T-helper 9 cell (primary cell): ENCODE data around the gene RNU5D-1.
A peak's percentile ranks its signal among the peaks of the same experiment; 100 is the strongest.
"Not testable (repeated sequence)": the region's sequence is repeated elsewhere in the genome, so short reads cannot be mapped to it uniquely, and the experiment has no call there.

ENCODE experiments used
- DNase-seq: peaks from one replicate; pipeline ENCODE4 v3.0.0-alpha.2; 2020
- total RNA-seq, 2 donors: gene quantifications; one replicate each; lab custom pipeline; 2026; lab: John Stamatoyannopoulos, UW

The RNU5D-1 gene
- total RNA-seq: 0.77 to 4.8 reads per million in 2 donors

GRCh38 chr1:44730741-44731512 lies at the start of gene RNU5D-1:
TSS of gene RNU5D-1 (minus strand) at chr1:44731170.
- peak; percentile 95 for DNase-seq

DNA sequence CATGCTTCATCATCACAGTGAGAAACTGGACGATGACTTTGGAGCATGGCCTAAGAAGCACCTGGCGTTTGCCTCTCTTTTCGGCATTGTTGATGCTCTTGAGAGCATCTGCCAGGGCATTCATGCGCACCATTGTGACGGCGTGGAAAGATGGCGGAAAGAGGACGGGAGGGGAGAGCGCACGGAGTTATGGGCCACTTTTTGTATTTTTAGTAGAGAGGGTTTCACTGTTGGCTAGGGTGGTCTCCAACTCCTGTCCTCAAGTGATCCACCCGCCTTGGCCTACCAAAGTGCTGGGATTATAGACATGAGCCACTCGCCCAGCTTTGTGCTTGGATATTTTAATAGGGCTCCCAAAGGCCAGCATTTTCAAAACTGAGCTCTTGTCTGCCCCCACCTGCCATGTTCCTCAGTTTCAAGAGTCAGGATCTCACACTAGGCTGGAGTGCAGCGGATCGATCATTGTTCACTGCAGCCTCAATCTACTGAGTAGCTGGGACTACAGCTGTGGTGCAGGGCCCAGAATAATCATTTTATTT lies 49.7 kb upstream of the RNU5D-1 start:
- no peak for DNase-seq

DNA sequence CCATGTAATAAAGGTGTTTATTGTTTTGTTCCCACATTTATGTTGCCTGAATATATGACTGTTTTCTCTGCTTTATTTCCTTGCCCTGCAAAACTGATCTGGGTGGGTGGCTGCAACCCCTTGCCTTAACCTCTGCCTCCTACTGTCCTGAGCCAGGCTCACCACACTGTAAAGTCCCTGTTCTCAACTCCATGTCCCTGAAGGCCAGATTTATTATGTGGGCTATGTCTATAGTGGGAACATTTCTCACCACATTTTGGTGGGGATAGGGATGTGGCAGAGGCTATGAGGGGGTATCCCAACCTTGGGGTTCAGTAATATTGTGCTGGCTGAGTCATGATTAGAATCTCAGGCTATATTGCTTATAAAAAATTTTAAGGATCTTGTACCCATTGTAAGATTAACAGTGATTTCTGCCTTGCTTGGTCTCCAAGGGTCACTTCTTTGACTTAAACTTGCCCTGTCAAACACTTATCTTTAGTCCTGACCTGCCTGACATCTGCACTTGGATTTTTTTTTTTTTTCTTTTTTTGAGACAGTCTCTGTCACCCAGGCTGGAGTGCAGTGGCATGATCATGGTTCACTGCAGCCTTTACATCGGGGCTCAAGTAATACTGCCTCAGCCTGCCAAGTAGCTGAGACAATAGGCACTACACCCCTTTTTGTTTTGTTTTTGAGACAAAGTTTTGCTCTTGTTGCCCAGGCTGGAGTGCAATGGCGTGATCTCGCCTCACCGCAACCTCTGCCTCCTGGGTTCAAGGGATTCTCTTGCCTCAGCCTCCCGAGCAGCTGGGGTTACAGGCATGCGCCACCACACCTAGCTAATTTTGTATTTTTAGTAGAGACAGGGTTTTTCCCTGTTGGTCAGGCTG lies 48.0 kb upstream of the RNU5D-1 start:
- DNase-seq: no peak

GRCh38 chr1:44777969-44778635 lies 47.1 kb upstream of the RNU5D-1 start:
- DNase-seq: no peak

GRCh38 chr1:44777547-44777946 lies 46.6 kb upstream of the RNU5D-1 start:
- no peak for DNase-seq

DNA sequence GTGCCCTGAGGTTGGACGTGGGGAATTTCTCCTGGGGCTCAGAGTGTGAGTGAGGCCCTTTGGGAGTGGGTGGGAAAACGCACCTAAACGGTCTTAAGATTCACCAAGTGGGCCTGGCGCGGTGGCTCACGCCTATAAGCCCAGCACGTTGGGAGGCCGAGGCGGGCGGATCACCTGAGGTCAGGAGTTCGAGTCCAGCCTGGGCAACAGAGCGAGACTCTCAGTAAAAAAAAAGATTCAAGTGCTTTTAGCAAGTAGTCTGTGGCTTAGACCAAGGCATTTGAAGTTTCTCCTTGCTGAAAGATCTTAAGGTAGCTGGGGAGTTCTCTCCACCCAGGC lies 45.7 kb upstream of the RNU5D-1 start:
- DNase-seq: no peak

GRCh38 chr1:44775930-44776729 lies 45.2 kb upstream of the RNU5D-1 start:
- DNase-seq: no peak

DNA sequence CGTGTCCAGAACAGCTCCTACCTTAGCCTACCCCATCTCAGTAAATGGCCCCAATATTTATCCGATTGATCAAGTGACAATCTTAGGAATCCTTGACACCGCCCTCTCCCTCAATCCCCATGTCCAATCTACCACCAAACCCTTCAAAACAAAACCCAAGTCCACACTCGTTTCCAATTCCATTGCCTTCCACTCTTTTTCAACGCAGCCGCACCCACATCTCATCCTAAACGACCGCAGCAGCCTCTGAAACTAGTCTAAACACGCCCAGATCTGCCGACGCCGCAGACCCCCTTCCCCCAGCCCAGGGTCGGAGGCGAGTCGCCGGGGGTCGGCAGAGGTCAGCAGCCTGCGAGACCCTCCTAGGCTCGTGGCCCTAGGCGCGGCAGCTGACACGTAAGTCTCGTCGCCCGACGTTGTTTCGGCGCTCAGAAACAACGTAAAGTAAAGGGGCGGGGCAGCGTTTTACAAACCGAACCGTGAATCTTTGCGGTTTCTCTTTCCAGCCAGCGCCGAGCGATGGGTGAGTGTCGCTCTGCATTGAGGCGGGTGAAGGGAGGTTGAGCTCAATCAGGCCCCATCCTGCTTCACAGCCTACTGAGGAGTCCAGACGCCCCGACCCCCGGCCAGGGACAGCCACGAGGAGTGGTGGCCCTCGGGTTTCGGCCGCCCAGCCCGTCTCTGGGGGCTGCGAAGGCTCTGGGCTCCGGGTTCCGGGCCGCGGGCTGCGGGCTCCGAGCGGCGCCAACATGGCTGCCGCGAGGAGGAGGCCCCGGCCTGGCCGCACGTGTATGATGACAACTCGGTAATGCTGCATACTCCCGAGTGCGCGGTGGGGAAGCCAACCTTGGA lies 44.3 kb upstream of the RNU5D-1 start, which contains the start of gene RPS8:
Gene RPS8 (plus strand): TSS at position 463 of the 852 bp plus-strand sequence. CDS start 57 bp downstream, at position 520.
- peak; percentile 82 for DNase-seq

- DNase-seq: not testable (repeated sequence)
Measured at GRCh38 chr1:44766421-44766820, 35.5 kb upstream of the RNU5D-1 start.

GRCh38 chr1:44760876-44761275 lies 29.9 kb upstream of the RNU5D-1 start:
- DNase-seq: no peak

GRCh38 chr1:44759077-44759476 lies 28.1 kb upstream of the RNU5D-1 start:
- no peak for DNase-seq

DNA sequence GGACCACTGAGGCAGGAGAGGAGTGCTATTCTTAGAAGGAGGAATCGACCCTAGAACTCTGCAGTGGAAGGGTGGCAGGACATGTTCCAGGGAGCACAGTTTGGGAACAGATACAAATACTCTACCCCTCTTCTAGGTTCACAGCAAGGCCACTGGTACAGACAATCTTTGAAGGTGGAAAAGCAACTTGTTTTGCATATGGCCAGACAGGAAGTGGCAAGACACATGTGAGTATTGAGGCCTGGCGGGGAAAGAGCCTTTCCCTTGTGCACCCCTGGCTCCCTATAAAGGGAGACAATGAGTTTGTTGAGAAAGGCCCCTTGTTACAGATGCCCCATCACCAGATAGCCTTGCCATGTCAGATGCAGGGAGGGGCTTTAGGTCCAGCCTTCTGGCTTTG lies 26.4 kb upstream of the RNU5D-1 start:
- no peak for DNase-seq

DNA sequence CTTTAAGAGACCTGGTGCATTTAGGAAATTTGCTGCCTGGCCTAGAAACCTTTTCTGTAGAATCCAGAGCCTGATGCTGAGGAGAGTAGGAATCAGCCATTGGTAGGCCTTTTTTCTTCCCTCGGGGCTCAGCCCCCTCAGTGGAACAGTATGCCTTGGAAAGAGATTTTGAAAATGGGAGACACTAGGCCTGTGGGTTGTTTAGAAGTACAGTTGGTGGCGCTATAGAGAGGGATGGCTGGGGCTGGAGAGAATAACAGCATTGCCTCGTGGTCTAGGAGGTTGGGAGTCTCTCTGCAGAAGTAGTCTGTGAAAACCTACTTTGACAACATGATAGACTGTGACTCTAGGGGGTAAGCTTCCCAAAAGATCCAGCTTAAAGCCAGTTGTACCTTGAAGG lies 16.9 kb upstream of the RNU5D-1 start:
- DNase-seq: no peak

DNA sequence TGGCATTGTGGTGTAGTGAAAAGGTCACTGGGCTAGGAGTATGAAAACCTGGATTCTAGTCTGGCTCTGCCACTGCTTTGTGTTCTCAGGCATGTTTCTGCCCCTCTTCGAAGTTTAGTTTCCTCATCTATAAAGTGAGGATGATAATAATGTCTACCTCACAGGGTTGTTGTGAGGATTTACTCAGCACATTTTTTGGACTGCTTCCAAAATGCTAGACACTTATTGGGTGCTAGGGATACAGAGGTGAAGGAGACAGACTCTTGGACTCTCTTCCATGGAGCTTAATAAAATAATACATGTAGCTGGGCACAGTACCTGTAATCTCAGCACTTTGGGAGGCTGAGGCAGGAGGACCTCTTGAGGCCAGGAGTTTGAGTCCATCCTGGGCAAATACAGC lies 12.2 kb upstream of the RNU5D-1 start:
- DNase-seq: no peak

DNA sequence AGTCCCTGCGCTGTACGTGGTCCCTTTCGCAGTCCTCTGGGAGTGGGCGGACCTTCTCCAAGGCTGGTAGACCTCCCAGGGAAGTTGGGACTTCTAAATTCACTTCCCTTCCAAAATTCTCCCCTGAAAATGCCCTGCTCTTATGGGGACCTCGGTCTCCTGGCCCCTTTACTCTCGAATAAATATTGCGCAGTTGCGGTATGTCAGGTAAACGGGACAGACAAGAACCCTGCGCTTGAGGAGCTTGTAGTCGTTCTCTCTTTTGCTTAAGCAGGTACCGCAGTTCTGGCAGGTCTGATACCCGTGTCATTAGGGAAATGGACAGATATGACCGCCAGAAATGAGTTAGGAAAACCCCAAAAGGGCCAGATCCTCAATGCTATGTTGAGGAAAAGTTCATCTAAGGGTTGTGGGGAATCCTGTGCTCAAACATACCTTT lies 9.2 kb upstream of the RNU5D-1 start:
- DNase-seq: no peak

GRCh38 chr1:44739307-44740178 lies 8.6 kb upstream of the RNU5D-1 start, which contains the start of gene KIF2C:
TSS of gene KIF2C (plus strand) at chr1:44739837. CDS start at chr1:44739933, 96 bp downstream.
- peak; percentile 93 for DNase-seq

GRCh38 chr1:44738953-44739306 lies 8.0 kb upstream of the RNU5D-1 start:
- not testable (repeated sequence) for DNase-seq

DNA sequence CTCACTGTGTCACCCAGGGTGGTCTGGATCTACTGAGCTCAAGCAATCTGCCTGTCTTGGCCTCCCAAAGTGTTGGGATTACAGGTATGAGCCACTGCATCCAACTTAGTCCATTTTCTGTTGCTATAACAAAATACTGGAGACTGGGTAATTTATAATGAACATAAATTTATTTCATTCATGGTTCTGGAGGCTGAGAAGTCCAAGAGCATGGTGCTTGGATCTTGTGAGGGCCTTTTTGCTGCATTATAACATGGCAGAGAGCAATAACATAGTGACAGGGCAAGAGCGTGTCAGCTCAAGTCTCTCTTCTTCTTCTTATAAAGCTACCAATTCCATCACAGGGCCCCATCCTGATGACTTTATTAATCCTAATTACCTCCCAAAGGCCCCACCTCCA lies 5.0 kb upstream of the RNU5D-1 start:
- no peak for DNase-seq

DNA sequence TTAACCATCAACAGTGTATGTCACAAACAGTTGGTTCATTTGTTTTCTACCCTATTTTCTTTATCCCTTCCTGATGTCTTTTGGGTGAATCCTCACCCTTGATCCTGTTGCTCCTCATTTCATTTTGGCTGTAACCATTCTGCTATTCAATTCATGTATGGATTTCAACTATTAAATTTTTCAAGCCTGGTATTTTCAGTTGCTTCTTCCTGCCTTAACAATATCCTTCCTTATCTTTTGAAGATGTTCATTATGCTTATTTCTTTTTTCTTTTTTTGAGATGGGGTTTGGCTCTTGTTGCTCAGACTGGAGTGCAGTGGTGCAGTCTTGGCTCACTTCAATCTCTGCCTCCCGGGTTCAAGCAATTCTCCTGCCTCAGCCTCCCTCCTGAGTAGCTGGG lies 2.8 kb upstream of the RNU5D-1 start:
- DNase-seq: no peak

GRCh38 chr1:44733365-44733764 lies 2.4 kb upstream of the RNU5D-1 start:
- DNase-seq: no peak
